H54 (cell line): ENCODE results near the gene SPACA6.

Source experiments
- DNase-seq: peaks from one replicate; pipeline ENCODE4 v3.0.0; 2011; ENCODE audit warnings: low spot score, mixed read lengths; ENCODE audit not compliant: insufficient read length
- FAIRE-seq: peaks from 3 replicates; lab custom pipeline; 2011; peaks lifted over from hg19 to GRCh38; lab: Jason Lieb, UNC
- POLR2A ChIP-seq: IDR thresholded peaks from 2 replicates; pipeline ENCODE4 v1.6.1; 2011; ENCODE audit warnings: low read depth, mild to moderate bottlenecking, low read length

SPACA6 gene

GRCh38 chr19:51706296-51706695, 13.2 kb downstream of the SPACA6 start:
- DNase-seq (no peak), FAIRE-seq (no peak)
- no peak for TF ChIP-seq POLR2A

GRCh38 chr19:51706885-51707284, 13.8 kb downstream of the SPACA6 start:
- FAIRE-seq: no peak
- no peak for TF ChIP-seq POLR2A
- no peak for DNase-seq

- FAIRE-seq (no peak), DNase-seq (no peak)
- TF ChIP-seq POLR2A: no peak
Observed at GRCh38 chr19:51708811-51709210, 15.7 kb downstream of the SPACA6 start.

- DNase-seq: no peak
- TF ChIP-seq POLR2A: no peak
- no peak for FAIRE-seq
Observed at GRCh38 chr19:51709575-51709974, 16.4 kb downstream of the SPACA6 start.

- DNase-seq: no peak
- TF ChIP-seq POLR2A: no peak
- FAIRE-seq: no peak
Observed at GRCh38 chr19:51710163-51710562, 17.0 kb downstream of the SPACA6 start.

GRCh38 chr19:51711702-51712101, 18.6 kb downstream of the SPACA6 start:
- no peak for TF ChIP-seq POLR2A
- no peak for FAIRE-seq
- no peak for DNase-seq

- DNase-seq (peak; percentile 55), FAIRE-seq (no peak)
- TF ChIP-seq POLR2A: no peak
Observed at GRCh38 chr19:51712461-51713081, 19.4 kb downstream of the SPACA6 start.

GRCh38 chr19:51713319-51714285, 20.5 kb downstream of the SPACA6 start:
- no peak for FAIRE-seq
- no peak for TF ChIP-seq POLR2A
- no peak for DNase-seq

GRCh38 chr19:51714848-51715247, 21.7 kb downstream of the SPACA6 start:
- TF ChIP-seq POLR2A: no peak
- DNase-seq (no peak), FAIRE-seq (no peak)

GRCh38 chr19:51715850-51716249, 22.7 kb downstream of the SPACA6 start:
- DNase-seq: no peak
- no peak for TF ChIP-seq POLR2A
- FAIRE-seq: no peak

GRCh38 chr19:51716925-51717324, 23.8 kb downstream of the SPACA6 start:
- no peak for TF ChIP-seq POLR2A
- DNase-seq (no peak), FAIRE-seq (no peak)

- no peak for TF ChIP-seq POLR2A
- DNase-seq (no peak), FAIRE-seq (no peak)
Observed at GRCh38 chr19:51719251-51719988, 26.3 kb downstream of the SPACA6 start.

- no peak for FAIRE-seq
- DNase-seq: no peak
- no peak for TF ChIP-seq POLR2A
Observed at GRCh38 chr19:51721905-51722304, 28.8 kb downstream of the SPACA6 start.

- no peak for FAIRE-seq
- TF ChIP-seq POLR2A: no peak
- DNase-seq: no peak
Observed at GRCh38 chr19:51722492-51722891, 29.4 kb downstream of the SPACA6 start.
